H7 (cell line): ENCODE results near the gene JMY. TPM values are rescaled to one million over a fixed set of nuclear protein-coding genes. Genes with fewer than 3 reads are reported as not detected.

Experiments used
- total RNA-seq: library from RNA; depleted of rRNA; stranded (reverse); fragments of >200 nt; shearing (Covaris generic); gene quantifications from 2 replicates; pipeline ENCODE4 v1.2.3, GENCODE V29; 2014; rRNA removed

JMY gene
- total RNA-seq, 1 experiment from 2014 or later = 8.7 TPM

Other genes starting within 250 kb of the JMY start
- 1.1 TPM in 1 of 2 replicates, not detected in the other for gene DMGDH, start 166.5 kb upstream of the JMY start, total RNA-seq
- not detected in 2 replicates for gene BHMT2, start 166.4 kb upstream of the JMY start, total RNA-seq
- 0.28 and 0.52 TPM in 2 replicates for gene BHMT, start 124.3 kb upstream of the JMY start, total RNA-seq